HG02970 (cell line): ENCODE measurements around the gene SYTL4.

Experiments
- ATAC-seq: cut with Tn5 transposase; IDR thresholded peaks from one replicate; pipeline ENCODE4 v1.9.1; 2021; ENCODE audit warnings: mild to moderate bottlenecking, moderate library complexity, moderate number of reproducible peaks; ENCODE audit not compliant: unreplicated experiment, low FRiP score

SYTL4 gene

GRCh38 chrX:100695991-100696390 lies 35.9 kb downstream of the SYTL4 start:
- ATAC-seq = no peak

- ATAC-seq = no peak
These were observed 36.6 kb downstream of the SYTL4 start for GRCh38 chrX:100695302-100695701.

GRCh38 chrX:100687546-100687945 lies 44.4 kb downstream of the SYTL4 start:
- ATAC-seq = no peak

- ATAC-seq = no peak
These were observed 44.8 kb downstream of the SYTL4 start for GRCh38 chrX:100687128-100687527.

- ATAC-seq = no peak
These were observed 46.0 kb downstream of the SYTL4 start for GRCh38 chrX:100685997-100686305.

GRCh38 chrX:100685284-100685996 lies 46.5 kb downstream of the SYTL4 start:
- ATAC-seq = peak; percentile 85

GRCh38 chrX:100682939-100683338 lies 49.0 kb downstream of the SYTL4 start:
- ATAC-seq = no peak

GRCh38 chrX:100681599-100681998 lies 50.3 kb downstream of the SYTL4 start:
- no peak for ATAC-seq

- ATAC-seq = no peak
These were observed 51.2 kb downstream of the SYTL4 start for GRCh38 chrX:100680756-100681155.

GRCh38 chrX:100677611-100678181 lies 54.2 kb downstream of the SYTL4 start:
- ATAC-seq = no peak

GRCh38 chrX:100674705-100675104 lies 57.2 kb downstream of the SYTL4 start:
- ATAC-seq = no peak

GRCh38 chrX:100673397-100673953 lies 58.4 kb downstream of the SYTL4 start:
- ATAC-seq = no peak

- ATAC-seq = no peak
These were observed 59.0 kb downstream of the SYTL4 start for GRCh38 chrX:100672966-100673365.

- ATAC-seq = no peak
These were observed 68.3 kb downstream of the SYTL4 start for GRCh38 chrX:100663642-100664041.

- no peak for ATAC-seq
These were observed 69.1 kb downstream of the SYTL4 start for GRCh38 chrX:100662796-100663195.

- ATAC-seq = no peak
These were observed 69.8 kb downstream of the SYTL4 start for GRCh38 chrX:100662170-100662569.

- ATAC-seq = no peak
These were observed 72.3 kb downstream of the SYTL4 start for GRCh38 chrX:100659431-100660137.

GRCh38 chrX:100658941-100659381 lies 73.0 kb downstream of the SYTL4 start:
- ATAC-seq = no peak

GRCh38 chrX:100654261-100654660 lies 77.7 kb downstream of the SYTL4 start:
- ATAC-seq = no peak

- no peak for ATAC-seq
These were observed 79.7 kb downstream of the SYTL4 start for GRCh38 chrX:100652266-100652665.

GRCh38 chrX:100650841-100651240 lies 81.1 kb downstream of the SYTL4 start:
- ATAC-seq = no peak
